ENCODE measurements around the gene KIF3A.

KIF3A gene

DNA sequence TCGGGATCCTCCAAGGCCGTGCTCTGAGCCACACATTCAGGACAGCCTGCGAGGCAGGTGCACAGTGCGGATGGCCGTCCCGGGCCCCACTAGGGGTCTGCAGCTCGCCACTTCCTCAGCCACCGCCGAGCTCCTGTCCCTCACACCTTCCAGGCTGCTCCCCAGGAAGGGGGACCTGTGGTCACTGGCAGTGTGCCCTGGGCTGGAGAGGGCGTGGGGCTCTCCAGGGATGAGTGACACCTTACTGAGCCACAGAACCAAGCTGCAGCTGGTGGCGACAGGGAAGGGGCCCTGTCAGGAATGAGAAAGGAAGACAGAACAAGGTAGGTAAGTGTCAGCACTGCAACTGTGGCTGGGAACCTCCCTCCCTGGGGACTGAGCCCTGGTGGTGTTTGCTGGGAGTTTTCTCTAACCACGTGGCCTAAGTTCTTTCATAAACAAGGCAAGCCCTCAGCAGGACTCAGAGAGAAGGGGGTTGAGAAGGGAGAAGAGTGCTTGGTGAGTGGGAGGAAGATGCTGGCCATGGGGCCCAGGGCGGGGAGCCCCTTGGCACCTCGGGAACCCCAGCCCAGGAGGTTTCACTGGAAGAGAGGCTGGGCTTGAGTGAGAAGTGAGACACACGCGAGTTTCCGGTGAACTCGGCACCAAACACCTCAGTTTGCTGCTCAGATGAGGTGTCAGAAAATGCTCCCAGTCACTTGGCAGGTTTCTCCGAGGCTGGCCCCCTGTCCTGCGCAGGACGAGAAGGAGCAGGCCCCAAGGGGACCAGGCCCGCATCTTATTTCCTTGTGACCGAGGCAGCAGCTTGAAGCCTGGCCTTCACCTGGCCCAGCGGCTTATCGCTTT is 74.2 kb downstream of the KIF3A start:
- Histone ChIP-seq H3K79me2 (no peaks in the 10 kb centered on the region), H2AFZ (no peak overlapping the region), H3K27ac (no peak overlapping the region), H3K4me3 (ENCODE audit: low read depth, low read length) (no peak overlapping the region), H3K9ac (no peak overlapping the region), H3K36me3 (ENCODE audit: control insufficient read depth, insufficient read depth, low read length) (no peaks in the 10 kb centered on the region), H3K9me3 (ENCODE audit: control insufficient read depth, low read length) (no peaks in the 10 kb centered on the region), H3K4me1 (no peaks in the 10 kb centered on the region), H3K27me3 (ENCODE audit: control insufficient read depth, insufficient read depth, low read length) (no peaks in the 10 kb centered on the region), H3K4me2 (ENCODE audit: low read length) (no peak overlapping the region)
- no peak for TF ChIP-seq CTCF (IDR thresholded peaks at IDR 0.05)

DNA sequence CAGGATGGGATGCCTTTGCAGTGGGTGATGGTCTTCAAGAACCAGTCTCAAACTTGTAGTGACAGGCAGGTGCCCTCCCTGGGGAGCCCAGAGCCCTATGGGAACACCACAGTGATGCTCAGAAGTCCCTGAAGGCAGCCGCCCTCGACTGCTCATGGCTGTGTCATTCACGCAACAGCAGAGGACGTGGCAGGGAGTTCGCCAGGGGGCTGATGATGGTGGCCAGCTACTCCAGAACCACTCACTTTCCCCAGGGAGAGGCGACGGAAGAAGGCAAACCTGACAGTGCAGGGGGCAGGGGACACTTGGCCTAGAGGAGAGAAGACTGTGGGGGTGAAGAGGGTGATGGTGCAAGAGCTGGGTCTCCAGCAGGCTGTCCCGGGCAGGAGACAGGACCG is 75.3 kb downstream of the KIF3A start:
- H3K4me1 ChIP-seq, result no peaks in the 10 kb centered on the region
- H3K4me3 ChIP-seq (ENCODE audit: low read depth, low read length), result no peak overlapping the region
- H3K9me3 ChIP-seq (ENCODE audit: control insufficient read depth, low read length), result no peaks in the 10 kb centered on the region
- H3K4me2 ChIP-seq (ENCODE audit: low read length), result no peak overlapping the region
- no peaks in the 10 kb centered on the region for H3K79me2 ChIP-seq
- H3K27me3 ChIP-seq (ENCODE audit: control insufficient read depth, insufficient read depth, low read length), result no peaks in the 10 kb centered on the region
- H3K36me3 ChIP-seq (ENCODE audit: control insufficient read depth, insufficient read depth, low read length), result no peaks in the 10 kb centered on the region
- no peak for TF ChIP-seq CTCF (IDR thresholded peaks at IDR 0.05)
- no peak overlapping the region for H2AFZ ChIP-seq
- no peak overlapping the region for H3K9ac ChIP-seq
- H3K27ac ChIP-seq, result no peak overlapping the region

DNA sequence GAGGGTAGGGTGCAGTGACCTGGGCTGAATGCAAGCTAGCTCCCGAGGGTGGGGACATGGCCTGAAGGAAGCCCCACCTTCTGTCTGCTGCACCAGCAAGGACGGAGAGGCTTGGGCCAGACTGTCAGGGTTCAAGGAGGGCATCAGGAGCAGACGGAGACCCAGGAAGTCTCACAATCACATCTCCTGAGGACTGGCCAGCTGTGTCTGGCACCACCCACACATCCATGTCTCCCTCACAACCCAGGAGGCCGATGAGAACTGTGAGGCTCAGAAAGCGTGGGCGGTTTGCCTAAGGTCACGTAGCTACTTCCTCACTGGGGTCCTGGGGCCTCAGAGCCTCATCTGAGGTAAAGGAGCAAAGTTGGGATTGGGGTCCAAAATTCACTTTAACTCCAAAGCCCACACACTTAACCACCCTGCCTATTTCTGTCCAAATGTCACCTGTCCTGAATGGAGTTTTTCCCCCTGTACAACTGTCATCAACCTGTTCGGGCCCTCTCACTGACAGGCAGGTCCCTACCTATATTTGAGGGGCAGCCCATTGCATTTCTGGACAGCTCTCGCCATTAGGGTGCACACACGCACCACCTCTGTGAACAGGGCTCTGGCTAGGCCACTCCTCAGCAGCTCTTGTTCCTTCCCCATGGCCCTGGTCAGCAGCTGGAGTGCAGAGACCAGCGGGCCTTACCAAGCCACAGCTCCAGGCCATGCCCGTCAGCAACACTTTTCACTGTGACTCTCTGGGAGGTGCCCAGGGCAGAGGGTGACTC is 75.9 kb downstream of the KIF3A start:
- Histone ChIP-seq H3K27me3 (ENCODE audit: control insufficient read depth, insufficient read depth, low read length) (no peaks in the 10 kb centered on the region), H3K4me3 (ENCODE audit: low read depth, low read length) (no peak overlapping the region), H3K9me3 (ENCODE audit: control insufficient read depth, low read length) (no peaks in the 10 kb centered on the region), H2AFZ (no peak overlapping the region), H3K27ac (no peak overlapping the region), H3K4me1 (no peaks in the 10 kb centered on the region), H3K9ac (no peak overlapping the region), H3K4me2 (ENCODE audit: low read length) (no peak overlapping the region), H3K79me2 (no peaks in the 10 kb centered on the region), H3K36me3 (ENCODE audit: control insufficient read depth, insufficient read depth, low read length) (no peaks in the 10 kb centered on the region)
- TF ChIP-seq CTCF (IDR thresholded peaks at IDR 0.05), result no peak

DNA sequence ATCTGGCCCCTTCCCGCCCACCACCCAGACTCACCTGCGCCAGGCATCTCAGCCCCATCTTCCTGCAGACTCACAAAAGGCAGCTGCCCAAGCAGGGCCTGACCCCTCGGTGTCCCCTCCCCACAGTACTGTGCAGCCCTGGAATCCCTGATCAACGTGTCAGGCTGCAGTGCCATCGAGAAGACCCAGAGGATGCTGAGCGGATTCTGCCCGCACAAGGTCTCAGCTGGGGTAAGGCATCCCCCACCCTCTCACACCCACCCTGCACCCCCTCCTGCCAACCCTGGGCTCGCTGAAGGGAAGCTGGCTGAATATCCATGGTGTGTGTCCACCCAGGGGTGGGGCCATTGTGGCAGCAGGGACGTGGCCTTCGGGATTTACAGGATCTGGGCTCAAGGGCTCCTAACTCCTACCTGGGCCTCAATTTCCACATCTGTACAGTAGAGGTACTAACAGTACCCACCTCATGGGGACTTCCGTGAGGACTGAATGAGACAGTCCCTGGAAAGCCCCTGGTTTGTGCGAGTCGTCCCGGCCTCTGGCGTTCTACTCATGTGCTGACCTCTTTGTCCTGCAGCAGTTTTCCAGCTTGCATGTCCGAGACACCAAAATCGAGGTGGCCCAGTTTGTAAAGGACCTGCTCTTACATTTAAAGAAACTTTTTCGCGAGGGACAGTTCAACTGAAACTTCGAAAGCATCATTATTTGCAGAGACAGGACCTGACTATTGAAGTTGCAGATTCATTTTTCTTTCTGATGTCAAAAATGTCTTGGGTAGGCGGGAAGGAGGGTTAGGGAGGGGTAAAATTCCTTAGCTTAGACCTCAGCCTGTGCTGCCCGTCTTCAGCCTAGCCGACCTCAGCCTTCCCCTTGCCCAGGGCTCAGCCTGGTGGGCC is 77.5 kb downstream of the KIF3A start:
- Histone ChIP-seq H3K9me3 (ENCODE audit: control insufficient read depth, low read length) (no peaks in the 10 kb centered on the region), H3K4me2 (ENCODE audit: low read length) (no peak overlapping the region), H3K4me1 (no peaks in the 10 kb centered on the region), H3K27ac (no peak overlapping the region), H3K79me2 (no peaks in the 10 kb centered on the region), H3K36me3 (ENCODE audit: control insufficient read depth, insufficient read depth, low read length) (no peaks in the 10 kb centered on the region), H3K27me3 (ENCODE audit: control insufficient read depth, insufficient read depth, low read length) (no peaks in the 10 kb centered on the region), H3K9ac (no peak overlapping the region), H3K4me3 (ENCODE audit: low read depth, low read length) (no peak overlapping the region), H2AFZ (no peak overlapping the region)
- no peak for TF ChIP-seq CTCF (IDR thresholded peaks at IDR 0.05)

Measured in parathyroid adenoma (tissue), 2 donors.